Lung (tissue), 12 donors: ENCODE results near the gene XXYLT1. TPM values are rescaled to one million over a fixed set of nuclear protein-coding genes. Genes with fewer than 3 reads are reported as not detected.

ENCODE experiments used
- ATAC-seq: fragments of 200-7000 bp; cut with Tn5 transposase; one replicate; pipeline ENCODE4 v1.9.1; 2020; ENCODE audit warnings: moderate number of reproducible peaks; ENCODE audit not compliant: insufficient read depth, low FRiP score
- DNase-seq, 3 donors: peaks; one replicate each; pipeline ENCODE4 v3.0.0-alpha.2; 2013 to 2017
- H3K27ac ChIP-seq, 2 donors: one replicate each; pipeline ENCODE4 v1.5.1; 2013; ENCODE audit warnings: mild to moderate bottlenecking in 2 of 2, moderate library complexity in 2 of 2, control low read depth in 1 of 2, inconsistent platforms in 1 of 2, low read depth in 1 of 2, low read length in 1 of 2
- H3K27me3 ChIP-seq, 3 donors: one replicate each; pipeline ENCODE4 v1.5.1; 2013; ENCODE audit warnings: low read length in 2 of 3; ENCODE audit not compliant: control insufficient read depth in 3 of 3, insufficient read depth in 3 of 3
- H3K36me3 ChIP-seq, 4 donors: one replicate each; pipeline ENCODE4 v1.5.1; 2013; ENCODE audit warnings: low read length in 4 of 4, mild to moderate bottlenecking in 1 of 4, moderate library complexity in 1 of 4; ENCODE audit not compliant: control insufficient read depth in 4 of 4, insufficient read depth in 4 of 4
- H3K4me1 ChIP-seq, 5 donors: one replicate each; pipeline ENCODE4 v1.5.1; 2013; ENCODE audit warnings: low read length in 5 of 5, mild to moderate bottlenecking in 2 of 5, moderate library complexity in 1 of 5; ENCODE audit not compliant: control insufficient read depth in 5 of 5, insufficient read depth in 5 of 5
- H3K4me3 ChIP-seq: one replicate; pipeline ENCODE4 v1.5.1; 2013; ENCODE audit warnings: mild to moderate bottlenecking, control low read depth, moderate library complexity
- H3K9ac ChIP-seq, 2 donors: one replicate each; pipeline ENCODE4 v1.5.1; 2013; ENCODE audit warnings: low read length in 2 of 2, control low read depth in 1 of 2; ENCODE audit not compliant: insufficient read depth in 1 of 2
- H3K9me3 ChIP-seq, 4 donors: one replicate each; pipeline ENCODE4 v1.5.1; 2013; ENCODE audit warnings: low read length in 3 of 4, mild to moderate bottlenecking in 1 of 4, moderate library complexity in 1 of 4; ENCODE audit not compliant: control insufficient read depth in 4 of 4, insufficient read depth in 3 of 4
- CTCF ChIP-seq: IDR thresholded peaks from 2 replicates; pipeline ENCODE4 v1.5.1; 2012; ENCODE audit warnings: mild to moderate bottlenecking; ENCODE audit errors: control extremely low read depth, extremely low read depth
- WGBS, 2 donors: extraction: QIAGEN DNeasy Blood & Tissue Kit; methylation state at CpG; one replicate each; pipeline ENCODE4 v1.1.7; 2013; 5-methylcytosine and 5-hydroxymethylcytosine counted together
- polyA plus RNA-seq, 2 donors: library from polyadenylated mRNA; stranded (reverse); fragments of 200-250 nt; gene quantifications; one replicate each; pipeline ENCODE4 v1.2.1, GENCODE V29; 2013
- total RNA-seq, 2 donors: library from RNA; depleted of rRNA in 1 of 2; stranded (reverse); fragments of >200 nt in 1 of 2; gene quantifications; one replicate each; pipeline ENCODE4 v1.2.1, GENCODE V29; 2014 to 2021
- donor health status: control.
- donor health status: control.
- donor health status: Bipolar disorder and iron deficiency.
- donor health status: healthy.
- donor health status: DM: yes; HTN: yes; CAD: no.

Gene XXYLT1
- total and polyA plus RNA-seq, 4 donors = 4.7 to 15.4 (median 11.4) TPM

- no peak overlapping the region for H3K27ac ChIP-seq
- no peaks in the 10 kb centered on the region for H3K9me3 ChIP-seq
- peaks cover 0 to 6% (median 0%) of the 10 kb centered on the region in 3 donors for H3K27me3 ChIP-seq
- H3K4me3 ChIP-seq = no peak overlapping the region
- ATAC-seq (no peak), DNase-seq (no peak)
- WGBS, 2 donors = 63 to 73% methylated on average over 19 of the region's 19 CpGs
- H3K9ac ChIP-seq = no peak overlapping the region
- TF ChIP-seq CTCF = no peak
- H3K4me1 ChIP-seq = no peaks in the 10 kb centered on the region
- H3K36me3 ChIP-seq = no peaks in the 10 kb centered on the region
Measured at GRCh38 chr3:195042743-195043606, 228.0 kb downstream of the XXYLT1 start.

GRCh38 chr3:195041871-195042742, 228.9 kb downstream of the XXYLT1 start:
- Histone ChIP-seq H3K36me3 (no peaks in the 10 kb centered on the region), H3K9me3 (no peaks in the 10 kb centered on the region), H3K4me1 (no peaks in the 10 kb centered on the region), H3K27me3 (peaks cover 0 to 6% (median 0%) of the 10 kb centered on the region in 3 donors), H3K4me3 (no peak overlapping the region), H3K27ac (no peak overlapping the region), H3K9ac (no peak overlapping the region)
- WGBS, 2 donors = 76 to 82% methylated on average over 16 of the region's 16 CpGs
- TF ChIP-seq CTCF = no peak
- ATAC-seq (no peak), DNase-seq (peak in 1 of 3 donors; percentile 10)

GRCh38 chr3:195040773-195041520, 230.0 kb downstream of the XXYLT1 start:
- WGBS, 2 donors = 76 to 80% methylated on average over 13 of the region's 13 CpGs
- peaks cover 0 to 3% (median 0%) of the 10 kb centered on the region in 4 donors for H3K9me3 ChIP-seq
- no peaks in the 10 kb centered on the region for H3K36me3 ChIP-seq
- peaks cover 0 to 6% (median 0%) of the 10 kb centered on the region in 3 donors for H3K27me3 ChIP-seq
- peak in 1 of 3 donors; percentile 16 for DNase-seq
- no peak overlapping the region for H3K27ac ChIP-seq
- H3K4me1 ChIP-seq = no peaks in the 10 kb centered on the region
- no peak for ATAC-seq
- no peak for TF ChIP-seq CTCF
- H3K4me3 ChIP-seq = no peak overlapping the region
- H3K9ac ChIP-seq = no peak overlapping the region
